Psoas muscle (tissue), 8 donors: Measurements from ENCODE around the gene ALOX12B. TPM values are rescaled to one million over a fixed set of nuclear protein-coding genes. Genes with fewer than 3 reads are reported as not detected.

Experiments used
- ATAC-seq, 4 donors: fragments of 200-7000 bp; cut with Tn5 transposase; one replicate each; pipeline ENCODE4 v1.9.1; 2020; ENCODE audit warnings: moderate library complexity in 3 of 4, mild to moderate bottlenecking in 2 of 4
- DNase-seq, 2 donors: peaks; one replicate each; pipeline ENCODE4 v3.0.0-alpha.2; 2020
- H3K27ac ChIP-seq: fragments of 200-600 bp; one replicate; pipeline ENCODE4 v1.8.0; 2022
- H3K27me3 ChIP-seq, 3 donors: fragments of 200-600 bp in 1 of 3; one replicate each; pipeline versions ENCODE4 v1.6.1 to v1.8.0; 2013 to 2022; ENCODE audit warnings: low read length in 2 of 3, mild to moderate bottlenecking in 2 of 3, moderate library complexity in 1 of 3; ENCODE audit not compliant: insufficient read depth in 3 of 3
- H3K36me3 ChIP-seq, 2 donors: fragments of 200-600 bp in 1 of 2; one replicate each; pipeline versions ENCODE4 v1.6.1 to v1.8.0; 2013 to 2022; ENCODE audit warnings: low read depth in 1 of 2, mild to moderate bottlenecking in 1 of 2, moderate library complexity in 1 of 2; ENCODE audit not compliant: insufficient read depth in 1 of 2
- H3K4me1 ChIP-seq: fragments of 200-600 bp; one replicate; pipeline ENCODE4 v1.8.0; 2022
- H3K4me3 ChIP-seq: fragments of 200-600 bp; one replicate; pipeline ENCODE4 v1.8.0; 2022; ENCODE audit warnings: mild to moderate bottlenecking
- H3K9me3 ChIP-seq: fragments of 200-600 bp; one replicate; pipeline ENCODE4 v1.8.0; 2022
- WGBS, 3 donors: extraction: QIAGEN DNeasy Blood & Tissue Kit; methylation state at CpG; one replicate each; pipeline versions ENCODE4 v1.1.6 to v1.1.7; 2013; 5-methylcytosine and 5-hydroxymethylcytosine counted together
- intact Hi-C, 2 donors: fragments of 100-400 bp; cut with DNase I; formaldehyde crosslinking; loops; one replicate each; pipeline versions ENCODE4 v1.11.0 to v1.14.2; 2022
- polyA plus RNA-seq, 3 donors: library from polyadenylated mRNA; stranded (reverse); fragments of 200-250 nt; gene quantifications; one replicate each; pipeline ENCODE4 v1.2.3, GENCODE V29; 2013
- total RNA-seq, 4 donors: library from RNA; stranded (reverse); fragmentation: NEBNext Ultra II Directional in 2 of 4; extraction: Animal tissue kit (Norgen Biotek cat#: 25700) in 2 of 4; gene quantifications; one replicate each; pipeline versions ENCODE4 v1.2.1 to v1.2.4, GENCODE V29; 2021 to 2023
- TF ChIP-seq, protein P1 (sequence below): fragments of 200-600 bp; IDR thresholded peaks from one replicate; pipeline ENCODE4 v1.8.0; 2022; ENCODE audit warnings: antibody characterized with exemption
- donor health status: healthy with polysubstance abuse.
- donor health status: DM: no; HTN: no; CAD: no; lungs with moderate emphysema.
- donor health status: Bipolar disorder and iron deficiency.
- donor health status: healthy.
- donor health status: DM: yes; HTN: yes; CAD: no.
- donor health status: DM: no; HTN: no; CAD: no.
- donor health status: DM: no; HTN: no; CAD: no.
- donor health status: DM: yes; HTN: yes; CAD: no.

Gene ALOX12B
- total and polyA plus RNA-seq, 7 donors, result not detected

DNA sequence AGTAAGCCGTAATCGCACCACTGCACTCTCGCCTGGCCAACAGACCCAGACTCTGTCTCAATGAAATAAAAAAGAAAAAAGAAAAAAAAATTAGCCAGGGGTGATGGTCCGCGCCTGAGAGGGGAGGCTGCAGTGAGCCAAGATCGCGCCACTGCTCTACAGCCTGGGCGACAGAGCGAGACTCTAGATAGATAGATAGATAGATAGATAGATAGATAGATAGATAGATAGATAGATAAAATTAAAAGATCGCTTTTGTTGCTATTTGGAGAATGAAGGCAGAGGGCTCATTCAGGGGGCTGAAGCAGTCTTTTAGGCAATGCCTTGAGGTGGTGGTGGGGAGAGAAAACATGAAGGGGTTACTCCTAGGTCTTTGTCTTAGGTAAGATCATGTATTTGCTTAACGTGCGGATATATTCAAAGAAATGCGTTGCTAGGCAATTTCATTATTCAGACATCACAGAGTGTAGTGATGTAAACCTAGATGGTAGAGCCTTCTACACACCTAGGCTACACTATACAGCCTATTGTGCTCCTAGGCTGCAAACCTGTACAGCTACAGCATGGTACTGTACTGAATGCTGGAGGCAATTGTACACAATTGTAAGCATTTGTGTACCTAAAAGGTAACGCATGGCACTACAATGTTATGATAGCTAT lies 40.7 kb upstream of the ALOX12B start:
- H3K4me1 ChIP-seq, result peaks cover 25% of the 10 kb centered on the region
- intact Hi-C loops, result loop anchor here in 1 of 2 donors (5.0 kb wide), 1 partner anchor 39 kb away; no protein-coding TSS in a partner anchor
- ATAC-seq (no peak), DNase-seq (peak in 1 of 2 donors; percentile 8)
- TF ChIP-seq, protein P1, sequence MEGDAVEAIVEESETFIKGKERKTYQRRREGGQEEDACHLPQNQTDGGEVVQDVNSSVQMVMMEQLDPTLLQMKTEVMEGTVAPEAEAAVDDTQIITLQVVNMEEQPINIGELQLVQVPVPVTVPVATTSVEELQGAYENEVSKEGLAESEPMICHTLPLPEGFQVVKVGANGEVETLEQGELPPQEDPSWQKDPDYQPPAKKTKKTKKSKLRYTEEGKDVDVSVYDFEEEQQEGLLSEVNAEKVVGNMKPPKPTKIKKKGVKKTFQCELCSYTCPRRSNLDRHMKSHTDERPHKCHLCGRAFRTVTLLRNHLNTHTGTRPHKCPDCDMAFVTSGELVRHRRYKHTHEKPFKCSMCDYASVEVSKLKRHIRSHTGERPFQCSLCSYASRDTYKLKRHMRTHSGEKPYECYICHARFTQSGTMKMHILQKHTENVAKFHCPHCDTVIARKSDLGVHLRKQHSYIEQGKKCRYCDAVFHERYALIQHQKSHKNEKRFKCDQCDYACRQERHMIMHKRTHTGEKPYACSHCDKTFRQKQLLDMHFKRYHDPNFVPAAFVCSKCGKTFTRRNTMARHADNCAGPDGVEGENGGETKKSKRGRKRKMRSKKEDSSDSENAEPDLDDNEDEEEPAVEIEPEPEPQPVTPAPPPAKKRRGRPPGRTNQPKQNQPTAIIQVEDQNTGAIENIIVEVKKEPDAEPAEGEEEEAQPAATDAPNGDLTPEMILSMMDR, result no peak
- H3K27ac ChIP-seq, result no peak overlapping the region
- H3K27me3 ChIP-seq, result peaks cover 0 to 22% (median 7%) of the 10 kb centered on the region in 3 donors
- H3K4me3 ChIP-seq, result no peak overlapping the region
- H3K36me3 ChIP-seq, result no peaks in the 10 kb centered on the region
- 90 to 91% (median 90%) methylated on average over 14 of the region's 14 CpGs for WGBS, 3 donors
- no peaks in the 10 kb centered on the region for H3K9me3 ChIP-seq

DNA sequence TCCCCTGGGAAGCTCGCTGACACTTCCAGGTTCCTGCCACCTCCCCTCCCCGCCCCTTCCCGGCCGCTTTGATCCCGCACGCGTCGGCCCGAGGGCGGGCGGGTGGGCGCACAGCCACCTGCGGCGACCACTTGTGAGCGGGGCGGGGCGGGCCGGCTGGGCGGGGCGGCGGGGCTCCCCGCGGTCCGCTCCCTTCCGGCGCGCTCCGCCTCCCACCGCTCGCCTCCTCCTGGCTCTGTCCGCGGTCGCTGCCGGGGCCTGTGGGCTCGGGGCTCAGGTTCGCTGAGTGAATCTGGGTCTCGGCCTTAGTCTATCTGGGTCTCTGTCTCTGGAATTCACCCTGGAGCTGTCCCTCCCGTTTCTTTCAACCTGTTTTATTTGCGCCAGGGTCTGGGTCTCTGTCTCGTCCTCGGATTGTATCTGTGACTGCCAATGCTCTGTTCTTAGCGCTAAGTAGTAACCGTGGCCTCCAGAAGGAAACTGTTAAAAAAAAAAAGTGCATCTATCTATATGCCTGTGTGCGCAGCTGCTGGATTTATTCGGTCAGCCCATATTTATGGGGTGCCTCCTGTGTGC lies 39.1 kb upstream of the ALOX12B start:
- peaks cover 0 to 31% (median 7%) of the 10 kb centered on the region in 3 donors for H3K27me3 ChIP-seq
- H3K4me3 ChIP-seq, result peak overlapping the region; percentile 77
- TF ChIP-seq, protein P1, result no peak
- no peaks in the 10 kb centered on the region for H3K9me3 ChIP-seq
- DNase-seq (peak in 1 of 2 donors; percentile 70), ATAC-seq (peak; percentile 43 to 57 (median 50))
- peaks cover 25% of the 10 kb centered on the region for H3K4me1 ChIP-seq
- H3K36me3 ChIP-seq, result no peaks in the 10 kb centered on the region
- 0 to 2% (median 1%) methylated on average over 31 to 45 of the region's 45 CpGs for WGBS, 3 donors
- peak overlapping the region; percentile 69 for H3K27ac ChIP-seq
- intact Hi-C loops, result loop anchor here in 1 of 2 donors (5.0 kb wide), 1 partner anchor 41 kb away; no protein-coding TSS in a partner anchor

DNA sequence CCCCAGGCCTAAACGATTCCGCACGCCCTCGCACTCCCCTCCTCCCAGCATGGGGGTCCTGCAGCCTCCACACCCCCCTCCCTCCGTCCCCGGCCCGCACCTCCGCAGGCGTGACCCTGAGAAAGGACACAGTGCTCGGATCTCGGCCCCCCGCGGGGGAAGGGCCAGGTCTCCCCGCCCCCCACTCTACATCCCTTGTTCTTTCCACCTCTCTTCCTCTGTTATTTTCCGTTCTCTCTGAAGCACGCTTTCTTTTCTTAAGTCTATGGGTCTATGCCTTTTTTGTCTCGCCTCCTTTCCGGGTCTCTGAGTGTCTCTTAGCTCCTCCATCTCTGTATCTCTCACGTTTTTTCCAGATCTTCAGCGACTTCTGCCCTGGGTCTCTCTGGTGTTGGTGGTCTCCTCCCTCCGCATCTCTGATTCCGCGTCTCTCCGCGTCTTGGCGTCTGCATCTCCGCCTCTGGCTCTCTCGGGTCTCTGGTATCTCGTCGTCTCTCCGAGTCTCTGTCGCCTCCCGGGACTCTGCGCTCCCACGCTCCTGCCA lies 38.5 kb upstream of the ALOX12B start:
- peak overlapping the region; percentile 69 for H3K27ac ChIP-seq
- intact Hi-C loops, result loop anchor here in 1 of 2 donors (5.0 kb wide), 1 partner anchor 41 kb away; no protein-coding TSS in a partner anchor
- H3K27me3 ChIP-seq, result peaks cover 0 to 31% (median 7%) of the 10 kb centered on the region in 3 donors
- no peaks in the 10 kb centered on the region for H3K9me3 ChIP-seq
- H3K36me3 ChIP-seq, result no peaks in the 10 kb centered on the region
- peak in 1 of 2 donors; percentile 64 for DNase-seq
- TF ChIP-seq, protein P1, result no peak
- peaks cover 29% of the 10 kb centered on the region for H3K4me1 ChIP-seq
- peak overlapping the region; percentile 77 for H3K4me3 ChIP-seq
- peak; percentile 2 to 22 (median 8) for ATAC-seq
- 0 to 1% (median 1%) methylated on average over 33 to 35 of the region's 35 CpGs for WGBS, 3 donors

DNA sequence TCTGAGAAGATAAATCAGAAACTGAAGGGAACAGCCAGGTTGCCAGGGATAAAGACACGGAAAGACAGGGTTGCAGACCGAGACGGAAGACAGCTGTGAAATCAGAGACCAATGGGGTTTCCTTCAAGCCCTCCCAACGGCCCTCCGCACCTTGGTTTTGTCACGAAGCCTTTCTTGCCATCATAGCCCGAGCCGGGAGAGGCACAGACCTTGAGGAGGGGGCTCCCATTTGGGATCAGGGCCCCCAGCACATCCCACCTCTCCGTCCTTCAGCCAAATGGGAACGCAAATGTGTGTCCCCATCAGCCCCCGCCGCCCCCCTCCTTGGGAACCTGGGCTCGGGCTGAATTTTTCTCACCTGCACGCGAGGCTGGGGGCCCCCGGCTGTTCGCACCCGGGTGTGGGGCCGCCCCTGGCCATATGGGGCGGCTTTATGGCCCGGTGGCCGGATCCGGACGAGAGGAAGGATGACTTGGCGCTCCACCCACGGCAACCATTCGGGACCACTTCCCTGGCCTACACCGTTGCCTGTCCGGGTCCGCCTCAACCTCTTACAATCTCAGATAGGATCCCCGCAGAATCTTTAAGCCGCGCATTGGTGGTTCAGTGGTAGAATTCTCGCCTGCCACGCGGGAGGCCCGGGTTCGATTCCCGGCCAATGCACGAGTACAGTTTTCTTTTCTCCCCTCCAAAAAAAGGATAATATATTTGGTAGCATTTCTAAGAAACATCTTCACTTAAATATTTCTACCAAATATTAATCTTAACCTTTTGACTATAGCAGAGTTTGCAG lies 37.8 kb upstream of the ALOX12B start:
- H3K4me1 ChIP-seq, result peaks cover 30% of the 10 kb centered on the region
- peak; percentile 43 to 72 (median 50) for ATAC-seq
- H3K4me3 ChIP-seq, result peak overlapping the region; percentile 77
- TF ChIP-seq, protein P1, result no peak
- no peak overlapping the region for H3K27ac ChIP-seq
- H3K27me3 ChIP-seq, result peaks cover 0 to 31% (median 7%) of the 10 kb centered on the region in 3 donors
- WGBS, 3 donors, result 2 to 4% (median 3%) methylated on average over 40 of the region's 40 CpGs
- H3K9me3 ChIP-seq, result no peaks in the 10 kb centered on the region
- no peaks in the 10 kb centered on the region for H3K36me3 ChIP-seq
- DNase-seq, result peak; percentile 78 to 83
- intact Hi-C loops, result loop anchor here in 1 of 2 donors (5.0 kb wide), 1 partner anchor 42 kb away; no protein-coding TSS in a partner anchor
